Measurements from ENCODE around the gene PUSL1. TPM values are rescaled to one million over a fixed set of nuclear protein-coding genes. Genes with fewer than 3 reads are reported as not detected.

PUSL1 gene
- total RNA-seq, 1 experiment from 2014 or later: 38.0 TPM

DNA sequence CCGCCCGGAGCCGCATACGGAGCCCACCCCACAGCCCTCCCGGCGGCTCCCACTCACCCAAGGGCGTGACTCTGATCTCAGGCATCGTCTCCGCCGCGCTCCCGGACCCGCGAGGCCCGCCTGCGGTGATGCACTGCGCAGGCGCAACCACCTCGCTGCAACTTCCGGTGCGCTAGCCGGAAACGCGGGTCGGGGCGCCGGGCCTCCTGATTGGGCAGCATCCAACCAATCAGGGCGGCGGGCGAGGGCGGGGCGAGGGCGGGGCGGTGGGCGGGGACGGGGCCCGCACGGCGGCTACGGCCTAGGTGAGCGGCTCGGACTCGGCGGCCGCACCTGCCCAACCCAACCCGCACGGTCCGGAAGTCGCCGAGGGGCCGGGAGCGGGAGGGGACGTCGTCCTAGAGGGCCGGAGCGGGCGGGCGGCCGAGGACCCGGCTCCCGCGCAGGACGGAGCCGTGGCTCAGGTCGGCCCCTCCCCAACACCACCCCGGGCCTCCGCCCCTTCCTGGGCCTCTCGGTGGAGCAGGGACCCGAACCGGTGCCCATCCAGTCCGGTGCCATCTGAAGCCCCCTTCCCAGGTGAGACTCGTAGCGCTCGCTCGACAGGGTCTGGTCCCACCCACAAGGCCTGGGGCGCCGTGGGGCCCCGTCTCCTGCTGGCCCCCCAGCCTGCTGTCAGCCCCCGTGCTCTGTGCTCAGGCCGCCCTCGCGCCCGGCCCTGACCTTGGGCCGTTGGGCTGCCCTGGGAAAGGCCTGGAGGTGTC is 16.3 kb downstream of the PUSL1 start, which contains the start of the genes CPTP and INTS11:
CPTP (plus strand) TSS at position 279 of the 764 bp plus-strand sequence. CDS start 2,109 bp downstream, outside the sequence.
INTS11 (minus strand) TSS at position 137 of the 764 bp plus-strand sequence; CDS start at position 85, 52 bp downstream.
- Histone ChIP-seq H2BK12ac (ENCODE audit: insufficient read length, low read depth, low read length) (no peak within 1 kb of the TSS), H3K79me2 (ENCODE audit: insufficient read depth, low read length) (peaks cover 17% of the 10 kb centered on the region; the same call in 1 of the 2 replicates), H3K27ac (ENCODE audit: insufficient read length, low read depth, low read length) (no peak within 1 kb of the TSS), H3K14ac (ENCODE audit: insufficient read depth, low read length) (peak within 1 kb of the TSS; percentile 78), H3K4ac (ENCODE audit: low read depth, low read length) (no peak within 1 kb of the TSS), H3K9ac (ENCODE audit: extremely low read depth, insufficient read length, low read length) (peak within 1 kb of the TSS; percentile 63), H3K79me1 (ENCODE audit: insufficient read depth, low read depth, low read length, poor library complexity, severe bottlenecking) (peaks cover 8% of the 10 kb centered on the region), H3T11ph (ENCODE audit: low read length) (no peak within 1 kb of the TSS), H3K4me1 (ENCODE audit: insufficient read depth, low read length) (no peaks in the 10 kb centered on the region), H3K27me3 (ENCODE audit: insufficient read depth, low read length) (no peaks in the 10 kb centered on the region), H2BK20ac (ENCODE audit: low read depth, low read length, poor library complexity, severe bottlenecking) (no peak within 1 kb of the TSS), H3K56ac (ENCODE audit: insufficient read length, low read depth, low read length) (no peak within 1 kb of the TSS), H3K4me2 (ENCODE audit: insufficient read depth, insufficient read length, low read length) (peak within 1 kb of the TSS; percentile 68), H2AK5ac (ENCODE audit: insufficient read length, low read length) (no peak within 1 kb of the TSS), H3K9me3 (ENCODE audit: control insufficient read depth, low read depth, low read length) (no peaks in the 10 kb centered on the region), H2BK5ac (ENCODE audit: insufficient read length, low read length) (no peak within 1 kb of the TSS), H3K18ac (ENCODE audit: insufficient read length, low read depth, low read length) (no peak within 1 kb of the TSS), H2AFZ (ENCODE audit: low read length) (no peak within 1 kb of the TSS), H4K5ac (ENCODE audit: insufficient read length, low read depth, low read length) (no peak within 1 kb of the TSS), H4K8ac (replicated peaks; ENCODE audit: insufficient read length, low read depth, low read length) (no peak within 1 kb of the TSS), H2BK15ac (ENCODE audit: low read depth, low read length) (no peak within 1 kb of the TSS), H4K20me1 (ENCODE audit: control insufficient read depth, insufficient read depth, insufficient read length) (peaks cover 5% of the 10 kb centered on the region), H3K23ac (ENCODE audit: insufficient read length, low read depth, low read length) (no peak within 1 kb of the TSS), H2BK120ac (ENCODE audit: low read depth, low read length, poor library complexity, severe bottlenecking) (no peak within 1 kb of the TSS), H4K91ac (ENCODE audit: insufficient read length, low read depth, low read length) (no peak within 1 kb of the TSS), H3K23me2 (ENCODE audit: insufficient read length, low read depth, low read length, poor library complexity, severe bottlenecking) (peaks cover 8% of the 10 kb centered on the region)
- peaks cover 2 to 13% of the 10 kb centered on the region in 2 experiments for H3K4me1 Mint-ChIP-seq
- H3K4me3 Mint-ChIP-seq: peak within 1 kb of the TSS; percentile 82 to 88
- TF ChIP-seq, protein P1, sequence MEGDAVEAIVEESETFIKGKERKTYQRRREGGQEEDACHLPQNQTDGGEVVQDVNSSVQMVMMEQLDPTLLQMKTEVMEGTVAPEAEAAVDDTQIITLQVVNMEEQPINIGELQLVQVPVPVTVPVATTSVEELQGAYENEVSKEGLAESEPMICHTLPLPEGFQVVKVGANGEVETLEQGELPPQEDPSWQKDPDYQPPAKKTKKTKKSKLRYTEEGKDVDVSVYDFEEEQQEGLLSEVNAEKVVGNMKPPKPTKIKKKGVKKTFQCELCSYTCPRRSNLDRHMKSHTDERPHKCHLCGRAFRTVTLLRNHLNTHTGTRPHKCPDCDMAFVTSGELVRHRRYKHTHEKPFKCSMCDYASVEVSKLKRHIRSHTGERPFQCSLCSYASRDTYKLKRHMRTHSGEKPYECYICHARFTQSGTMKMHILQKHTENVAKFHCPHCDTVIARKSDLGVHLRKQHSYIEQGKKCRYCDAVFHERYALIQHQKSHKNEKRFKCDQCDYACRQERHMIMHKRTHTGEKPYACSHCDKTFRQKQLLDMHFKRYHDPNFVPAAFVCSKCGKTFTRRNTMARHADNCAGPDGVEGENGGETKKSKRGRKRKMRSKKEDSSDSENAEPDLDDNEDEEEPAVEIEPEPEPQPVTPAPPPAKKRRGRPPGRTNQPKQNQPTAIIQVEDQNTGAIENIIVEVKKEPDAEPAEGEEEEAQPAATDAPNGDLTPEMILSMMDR (conservative IDR thresholded peaks at IDR 0.05): no peak
- DNase-seq: peak; percentile 95
- H3K36me3 Mint-ChIP-seq (ENCODE audit: insufficient read depth in 1 of 3, low read depth in 3 of 3): peaks cover 4 to 16% (median 12%) of the 10 kb centered on the region in 3 experiments
- peak within 1 kb of the TSS; percentile 11 to 90 (median 89); a peak in 4 of 7 replicates for H3K27ac Mint-ChIP-seq
- peaks cover 1% of the 10 kb centered on the region; the same call in 1 of the 2 replicates for H3K27me3 Mint-ChIP-seq (ENCODE audit: low read depth)
- H3K9me3 Mint-ChIP-seq: no peaks in the 10 kb centered on the region
- no CpG with 5 or more reads among the region's 84 CpGs for WGBS (ENCODE audit: extremely low coverage, insufficient read length, low lambda C conversion rate)

All from H9 (cell line).